Heart left ventricle (tissue), 13 donors: ENCODE measurements around the gene BID.
A peak's percentile ranks its signal among the peaks of the same experiment; 100 is the strongest.

Experiments used
- POLR2A ChIP-seq, 2 donors: fragments of 450-650 bp; IDR thresholded peaks; one replicate each; pipeline ENCODE4 v1.6.1; 2017; ENCODE audit warnings: antibody characterized with exemption in 2 of 2, mild to moderate bottlenecking in 2 of 2, moderate library complexity in 2 of 2
- TF ChIP-seq, protein P1 (sequence below), 12 donors: fragments of 200-600 bp; sonication (generic) in 4 of 12; IDR thresholded peaks; one replicate each; pipeline versions ENCODE4 v1.5.0 to v1.8.0; 2018 to 2022; ENCODE audit warnings: antibody characterized with exemption in 12 of 12, mild to moderate bottlenecking in 5 of 12
- donor health status: ischemic (EF 13 %, LVEDD 7.1; RV severe dilation, severe dysfunction).
- donor health status: DM: no; HTN: yes; CAD: no.
- donor health status: DM: no; HTN: no; CAD: no.
- donor health status: ischemic (EF 25% LVEDD 6.9; RV normal size, moderate dysfunction).
- donor health status: ischemic (EF 25% LVEDD 5.7; RV mildly dilated, moderate dysfunction).
- donor health status: ischemic (EF 35%, LVEDD 5.7; RV mildly dilated, moderate dysfunction).
- donor health status: nonischemic (EF 11% LVEDD 7.7; RV severe dilation, severe dysfunction).
- donor health status: DM: yes; HTN: yes; CAD: no.
- donor health status: PGD.
- donor health status: ischemic (EF 29% LVEDD 5.4; RV normal size, mild dysfunction).
- donor health status: nonischemic (EF 23%, LVEDD 6.1; RV moderate dilation, normal function).

DNA sequence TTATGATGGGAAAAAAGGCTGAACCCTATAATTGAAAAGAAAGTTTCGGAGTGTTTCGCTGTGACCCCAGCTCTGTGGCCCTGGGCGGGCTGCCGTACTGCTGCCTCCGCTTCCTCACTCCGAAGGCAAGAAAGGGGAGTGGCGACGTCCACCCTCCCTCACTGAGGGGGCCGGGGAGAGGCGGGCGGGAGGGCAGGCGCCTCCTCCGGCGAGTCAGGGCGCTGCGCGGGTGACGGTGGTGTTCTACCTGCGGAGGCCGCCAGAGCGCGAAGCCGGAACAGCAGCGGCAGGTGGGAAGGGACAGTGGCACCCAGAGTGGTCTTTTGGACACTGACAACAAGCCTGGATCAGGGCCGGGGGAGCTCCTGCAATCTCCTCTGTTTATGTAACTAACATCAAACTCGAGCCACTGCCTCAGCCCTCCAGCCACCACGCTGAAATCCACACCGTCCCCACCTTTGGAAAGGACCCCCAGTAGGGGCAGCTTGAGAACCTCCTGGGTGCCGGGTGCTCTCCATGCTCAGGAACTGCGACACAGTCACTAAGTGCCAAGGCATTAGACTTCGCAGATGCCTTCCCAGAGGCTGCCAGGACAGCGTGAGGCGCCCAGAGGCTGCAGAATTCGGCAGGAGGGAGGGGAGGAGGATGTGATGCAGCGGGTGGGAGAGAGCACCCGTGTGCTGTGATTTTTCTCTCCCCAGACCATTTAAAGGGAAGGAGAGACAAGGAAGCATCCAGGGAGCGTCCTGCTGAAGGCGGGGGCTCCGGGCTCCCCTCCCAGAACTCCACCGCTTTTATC is 25.5 kb downstream of the BID start:
- TF ChIP-seq, protein P1, sequence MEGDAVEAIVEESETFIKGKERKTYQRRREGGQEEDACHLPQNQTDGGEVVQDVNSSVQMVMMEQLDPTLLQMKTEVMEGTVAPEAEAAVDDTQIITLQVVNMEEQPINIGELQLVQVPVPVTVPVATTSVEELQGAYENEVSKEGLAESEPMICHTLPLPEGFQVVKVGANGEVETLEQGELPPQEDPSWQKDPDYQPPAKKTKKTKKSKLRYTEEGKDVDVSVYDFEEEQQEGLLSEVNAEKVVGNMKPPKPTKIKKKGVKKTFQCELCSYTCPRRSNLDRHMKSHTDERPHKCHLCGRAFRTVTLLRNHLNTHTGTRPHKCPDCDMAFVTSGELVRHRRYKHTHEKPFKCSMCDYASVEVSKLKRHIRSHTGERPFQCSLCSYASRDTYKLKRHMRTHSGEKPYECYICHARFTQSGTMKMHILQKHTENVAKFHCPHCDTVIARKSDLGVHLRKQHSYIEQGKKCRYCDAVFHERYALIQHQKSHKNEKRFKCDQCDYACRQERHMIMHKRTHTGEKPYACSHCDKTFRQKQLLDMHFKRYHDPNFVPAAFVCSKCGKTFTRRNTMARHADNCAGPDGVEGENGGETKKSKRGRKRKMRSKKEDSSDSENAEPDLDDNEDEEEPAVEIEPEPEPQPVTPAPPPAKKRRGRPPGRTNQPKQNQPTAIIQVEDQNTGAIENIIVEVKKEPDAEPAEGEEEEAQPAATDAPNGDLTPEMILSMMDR (IDR thresholded peaks at IDR 0.05) = peak in 3 of 12 donors; percentile 14 to 34 (median 28)
- no peak for TF ChIP-seq POLR2A (IDR thresholded peaks at IDR 0.05)
